NCI-H2029 treated with DMSO at 0.1 percent for 48 hours (cell line): Measurements from ENCODE around the gene CA11.
"Not testable (repeated sequence)": the region's sequence is repeated elsewhere in the genome, so short reads cannot be mapped to it uniquely, and the experiment has no call there.

Experiments
- DNase-seq: peaks from one replicate; lab custom pipeline; 2025; lab: John Stamatoyannopoulos, UW

The CA11 gene

GRCh38 chr19:48646001-48646721, at the start of gene CA11:
TSS of gene CA11 (minus strand) at chr19:48646187. CDS start at chr19:48645632, 555 bp downstream.
- peak; percentile 76 for DNase-seq

- not testable (repeated sequence) for DNase-seq
Measured at GRCh38 chr19:48693629-48694028, 47.6 kb upstream of the CA11 start.

- DNase-seq, result no peak
Measured at GRCh38 chr19:48689449-48689848, 43.5 kb upstream of the CA11 start.

- DNase-seq, result no peak
Measured at GRCh38 chr19:48687776-48688175, 41.8 kb upstream of the CA11 start.

GRCh38 chr19:48686637-48687036, 40.6 kb upstream of the CA11 start:
- DNase-seq, result not testable (repeated sequence)

GRCh38 chr19:48686088-48686487, 40.1 kb upstream of the CA11 start:
- no peak for DNase-seq

- no peak for DNase-seq
Measured at GRCh38 chr19:48685583-48685982, 39.6 kb upstream of the CA11 start.

- peak; percentile 4 for DNase-seq
Measured at GRCh38 chr19:48683349-48683748, 37.4 kb upstream of the CA11 start.

- DNase-seq, result no peak
Measured at GRCh38 chr19:48681127-48681470, 35.1 kb upstream of the CA11 start.

- DNase-seq, result no peak
Measured at GRCh38 chr19:48680436-48681126, 34.6 kb upstream of the CA11 start.

- DNase-seq, result not testable (repeated sequence)
Measured at GRCh38 chr19:48680006-48680405, 34.0 kb upstream of the CA11 start.

GRCh38 chr19:48678201-48678600, 32.2 kb upstream of the CA11 start:
- DNase-seq, result no peak

GRCh38 chr19:48676887-48677286, 30.9 kb upstream of the CA11 start:
- no peak for DNase-seq

- DNase-seq, result no peak
Measured at GRCh38 chr19:48676487-48676886, 30.5 kb upstream of the CA11 start.

- DNase-seq, result peak; percentile 60
Measured at GRCh38 chr19:48674921-48675824, 29.2 kb upstream of the CA11 start.

- DNase-seq, result no peak
Measured at GRCh38 chr19:48674216-48674809, 28.3 kb upstream of the CA11 start.

GRCh38 chr19:48673436-48674100, 27.6 kb upstream of the CA11 start:
- no peak for DNase-seq

- DNase-seq, result no peak
Measured at GRCh38 chr19:48672994-48673393, 27.0 kb upstream of the CA11 start, which contains the start of gene NTN5. TSS of gene NTN5 (minus strand) at chr19:48673017. CDS start at chr19:48670986, 2,031 bp downstream.

- no peak for DNase-seq
Measured at GRCh38 chr19:48671446-48671995, 25.5 kb upstream of the CA11 start.

GRCh38 chr19:48670699-48671445, 24.9 kb upstream of the CA11 start:
- no peak for DNase-seq
